ENCODE measurements around the gene MMP24OS. TPM values are rescaled to one million over a fixed set of nuclear protein-coding genes. Genes with fewer than 3 reads are reported as not detected.

Gene MMP24OS
- total RNA-seq, result 18.3 TPM

DNA sequence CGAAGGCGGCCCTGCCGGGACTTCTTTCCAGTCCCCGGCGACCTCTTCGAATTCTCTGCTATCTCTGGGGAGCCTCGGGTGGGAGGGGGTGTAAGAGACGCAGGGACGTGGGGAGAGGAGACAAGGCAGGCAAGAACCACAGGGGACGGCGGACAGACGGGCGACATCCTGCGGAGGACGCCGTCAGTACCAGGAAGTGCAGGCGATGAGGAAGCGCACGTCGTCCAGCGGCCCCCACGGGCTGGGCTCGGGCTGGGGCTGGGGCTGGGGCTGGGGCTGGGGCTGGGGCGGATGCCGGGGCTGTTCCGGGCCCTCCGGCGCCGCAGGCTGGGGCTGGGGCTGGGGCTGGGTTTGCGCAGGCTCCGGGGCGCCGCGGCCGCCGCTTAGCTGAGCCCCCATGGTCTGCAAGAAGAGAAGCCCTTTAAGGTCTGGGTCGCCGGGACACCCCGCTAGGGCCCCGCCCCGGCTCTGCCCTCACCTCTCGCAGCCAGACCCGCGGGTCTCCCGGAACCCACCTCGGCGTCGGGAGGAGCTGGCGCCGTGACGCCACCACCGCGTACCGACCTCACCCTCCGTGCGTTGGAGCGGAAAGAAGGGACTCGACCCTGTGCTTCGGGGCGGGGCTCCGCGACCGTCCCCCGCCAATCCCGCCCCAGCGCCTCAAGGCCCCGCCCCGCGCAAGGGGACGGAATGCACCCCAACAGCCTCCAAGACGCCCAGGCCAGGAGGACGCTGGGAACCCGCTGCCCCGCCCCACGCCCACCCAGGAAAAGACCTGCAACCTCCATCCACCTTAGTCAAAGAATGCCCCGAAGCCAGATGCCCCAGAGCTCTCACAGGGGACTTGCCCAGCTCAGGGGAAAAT is at the start of gene MMP24OS:
Gene MMP24OS (minus strand): TSS at position 592 of the 865 bp plus-strand sequence. CDS start 193 bp downstream, at position 399.

DNA sequence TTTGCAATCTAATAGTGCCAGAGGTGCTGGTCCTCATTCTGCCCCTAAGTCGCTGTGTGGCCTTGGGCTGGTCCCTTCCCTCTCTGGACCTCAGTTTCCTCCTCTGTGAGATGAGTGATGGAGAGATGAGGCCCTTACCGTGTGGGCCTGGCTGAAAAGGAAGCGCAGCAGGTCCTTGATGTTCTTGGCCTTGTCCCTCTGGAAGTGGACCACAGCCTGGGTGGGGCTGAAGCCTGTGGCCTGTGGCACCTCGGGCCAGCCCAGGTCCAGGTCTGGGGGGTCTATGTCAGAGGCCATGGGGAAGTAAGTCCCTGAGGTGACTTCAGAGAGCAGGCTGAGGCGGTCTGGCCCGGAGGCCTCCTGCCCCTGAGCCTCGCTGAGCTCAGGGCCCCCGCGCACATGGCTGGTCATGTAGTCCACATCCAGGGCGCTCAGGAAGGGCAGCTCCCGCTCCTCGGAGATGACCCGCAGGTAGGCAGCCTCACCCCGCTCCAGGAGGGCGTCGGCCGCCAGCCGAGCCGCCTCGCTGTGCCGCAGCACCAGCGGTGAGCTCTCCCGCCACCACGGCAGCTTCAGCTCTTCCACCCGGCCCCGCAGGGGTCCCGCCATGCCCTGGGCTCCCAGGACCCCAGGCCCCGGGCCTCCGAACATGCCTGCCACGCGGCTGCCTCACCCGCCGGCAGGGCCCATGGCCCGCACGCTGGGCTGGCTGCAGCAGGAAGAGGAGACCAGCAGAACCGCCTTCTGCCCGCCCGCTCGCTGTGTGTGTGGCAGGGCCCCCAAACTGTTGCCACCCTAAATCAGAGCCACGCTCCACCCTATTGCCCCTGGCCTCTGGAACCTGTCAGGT is 14.0 kb upstream of the MMP24OS start, which contains the start of gene FAM83C:
Gene FAM83C (minus strand): TSS at position 772 of the 850 bp plus-strand sequence. CDS start 121 bp downstream, at position 651.

DNA sequence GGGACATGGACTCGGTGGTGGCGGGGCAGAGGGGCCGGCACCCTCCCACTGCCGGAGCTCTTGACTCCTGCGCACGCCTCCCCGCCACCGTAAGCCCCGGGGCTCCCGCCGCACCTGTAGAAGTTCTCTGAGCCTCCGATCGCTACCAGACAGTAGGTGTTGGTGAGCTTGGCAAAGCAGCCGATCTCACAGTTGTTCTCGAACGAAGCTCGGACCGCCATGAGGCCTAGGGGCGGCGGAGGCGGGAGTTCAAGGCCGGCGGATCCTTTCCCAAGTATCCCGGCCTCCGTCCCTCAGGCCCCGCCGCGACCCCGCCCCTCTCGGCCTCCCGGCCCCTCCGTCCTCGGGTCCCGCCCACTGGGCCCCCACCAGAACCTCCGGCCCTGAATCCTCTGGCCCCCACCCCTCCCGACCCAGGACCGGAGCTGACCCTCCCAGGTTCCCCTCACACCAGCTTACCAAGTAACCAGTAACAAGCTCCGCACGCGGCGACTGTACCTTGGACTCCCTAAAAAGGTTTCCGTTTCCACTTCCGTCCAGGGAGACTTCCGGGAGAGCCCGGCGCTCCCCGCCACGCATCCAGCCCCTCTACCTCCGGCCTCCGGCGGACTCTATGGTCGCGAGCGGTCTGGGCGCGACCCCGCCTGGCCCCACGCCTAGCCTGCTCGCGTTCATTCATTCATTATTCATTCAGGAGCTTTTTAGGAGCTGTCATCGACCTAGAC is 6.5 kb upstream of the MMP24OS start, which contains the start of gene EIF6:
Gene EIF6 (minus strand): TSS at position 506 of the 725 bp plus-strand sequence. CDS start 285 bp downstream, at position 221.

Other genes with a start within 250 kb of the MMP24OS start
- gene TRPC4AP, start 185.3 kb downstream of the MMP24OS start, total RNA-seq, result 76.2 TPM
- 13.7 TPM for gene EDEM2, start 130.8 kb downstream of the MMP24OS start, total RNA-seq
- gene PROCR, start 106.0 kb downstream of the MMP24OS start, total RNA-seq, result 22.7 TPM
- gene MMP24, start 51.4 kb downstream of the MMP24OS start, total RNA-seq, result 15.1 TPM
- gene EIF6, start 6.7 kb upstream of the MMP24OS start, total RNA-seq, result 47.2 TPM
- 0.16 TPM for gene FAM83C, start 14.3 kb upstream of the MMP24OS start, total RNA-seq
- gene UQCC1, start 133.9 kb upstream of the MMP24OS start, total RNA-seq, result 42.7 TPM
- gene GDF5, start 160.1 kb upstream of the MMP24OS start, total RNA-seq, result 0.82 TPM
- 50.9 TPM for gene CEP250, start 177.5 kb upstream of the MMP24OS start, total RNA-seq